H1 (cell line): ENCODE measurements around the gene ARHGEF38. TPM values are rescaled to one million over a fixed set of nuclear protein-coding genes. Genes with fewer than 3 reads are reported as not detected.
"Not testable (repeated sequence)": the region's sequence is repeated elsewhere in the genome, so short reads cannot be mapped to it uniquely, and the experiment has no call there.

ENCODE experiments used
- CTCF ChIA-PET: fragments of 300-600 bp; sonication (Branson Sonifier 250); formaldehyde crosslinking; loops from one replicate; lab custom pipeline; 2021; ENCODE audit not compliant: partially characterized antibody; lab: Charles Lee
- POLR2A ChIA-PET: fragments of 300-600 bp; sonication (Branson Sonifier 250); formaldehyde crosslinking; loops from one replicate; lab custom pipeline; 2021; ENCODE audit warnings: inconsistent platforms; ENCODE audit not compliant: partially characterized antibody; lab: Charles Lee
- DNase-seq, 2 experiments: peaks; one replicate each; pipeline versions ENCODE4 v3.0.0 to v3.0.0-alpha.2; 2010 to 2022; ENCODE audit warnings: low spot score in 2 of 2, low read depth in 1 of 2, mixed read lengths in 1 of 2
- FAIRE-seq: peaks from 2 replicates; lab custom pipeline; 2011; peaks lifted over from hg19 to GRCh38; lab: Jason Lieb, UNC
- H2AFZ ChIP-seq: 2 replicates; pipeline ENCODE4 v1.8.1; 2012; ENCODE audit warnings: low read length, inconsistent platforms
- H2AK5ac ChIP-seq: 2 replicates; pipeline ENCODE4 v1.6.1; 2013; ENCODE audit warnings: low read depth, low read length
- H2BK120ac ChIP-seq: replicated peaks from 2 replicates; pipeline ENCODE3; 2013; ENCODE audit warnings: low read depth, low read length, inconsistent platforms
- H2BK12ac ChIP-seq: 2 replicates; pipeline ENCODE4 v1.6.1; 2013; ENCODE audit warnings: low read depth, low read length
- H2BK15ac ChIP-seq: 2 replicates; pipeline ENCODE4 v1.6.1; 2013; ENCODE audit warnings: low read length
- H2BK20ac ChIP-seq: 2 replicates; pipeline ENCODE4 v1.6.1; 2013; ENCODE audit warnings: low read length
- H2BK5ac ChIP-seq: 2 replicates; pipeline ENCODE4 v1.6.1; 2013; ENCODE audit warnings: low read depth, low read length
- H3K14ac ChIP-seq: 2 replicates; pipeline ENCODE4 v1.6.1; 2013; ENCODE audit warnings: inconsistent platforms; ENCODE audit not compliant: insufficient read length
- H3K18ac ChIP-seq: 2 replicates; pipeline ENCODE4 v1.6.1; 2013; ENCODE audit warnings: low read length; ENCODE audit errors: extremely low read depth
- H3K23ac ChIP-seq: 2 replicates; pipeline ENCODE4 v1.6.1; 2013; ENCODE audit warnings: inconsistent platforms; ENCODE audit not compliant: insufficient read length
- H3K23me2 ChIP-seq: 2 replicates; pipeline ENCODE4 v1.6.1; 2013; ENCODE audit warnings: low read depth, low read length
- H3K27ac ChIP-seq: 2 replicates; pipeline ENCODE4 v1.6.1; 2011; ENCODE audit warnings: low read depth, low read length, inconsistent platforms
- H3K27me3 ChIP-seq, 4 experiments: replicated peaks in 1 of 4; 1 replicate in 1 of 4; 2 replicates in 3 of 4; pipeline versions ENCODE4 v1.6.1 to v1.8.1; 2011 to 2013; ENCODE audit warnings: low read length in 3 of 4, mild to moderate bottlenecking in 3 of 4, inconsistent platforms in 2 of 4, mixed read lengths in 2 of 4, moderate library complexity in 1 of 4; ENCODE audit not compliant: control insufficient read depth in 3 of 4, insufficient read depth in 3 of 4; ENCODE audit errors: extremely low read depth in 1 of 4
- H3K36me3 ChIP-seq, 4 experiments: 2 replicates each; pipeline versions ENCODE4 v1.6.1 to v1.8.1; 2011 to 2013; ENCODE audit warnings: mild to moderate bottlenecking in 4 of 4, low read length in 3 of 4, moderate library complexity in 2 of 4, control low read depth in 1 of 4, inconsistent platforms in 1 of 4; ENCODE audit not compliant: insufficient read depth in 4 of 4, control insufficient read depth in 2 of 4
- H3K4ac ChIP-seq: replicated peaks from 2 replicates; pipeline ENCODE3; 2013; ENCODE audit warnings: low read length, low read depth, mixed read lengths, inconsistent platforms; ENCODE audit not compliant: insufficient read length
- H3K4me1 ChIP-seq, 4 experiments: replicated peaks in 1 of 4; 1 replicate in 1 of 4; 2 replicates in 3 of 4; pipeline versions ENCODE4 v1.6.1 to v1.8.1; 2011 to 2013; ENCODE audit warnings: low read length in 3 of 4, inconsistent platforms in 2 of 4, mixed read lengths in 1 of 4; ENCODE audit not compliant: insufficient read depth in 4 of 4, control insufficient read depth in 3 of 4
- H3K4me2 ChIP-seq, 2 experiments: 2 replicates each; pipeline versions ENCODE4 v1.6.1 to v1.8.1; 2011 to 2013; ENCODE audit warnings: low read depth in 2 of 2, low read length in 2 of 2, control low read depth in 1 of 2, inconsistent platforms in 1 of 2, mild to moderate bottlenecking in 1 of 2; ENCODE audit not compliant: insufficient read depth in 1 of 2
- H3K4me3 ChIP-seq, 4 experiments: fragments of 200-600, 300-600 bp in 1 of 4; sonication (generic), shearing (Covaris generic), sonication (Bioruptor Twin) in 1 of 4; 2 replicates each; pipeline versions ENCODE4 v1.5.1 to v1.8.1; 2011 to 2016; ENCODE audit warnings: low read length in 4 of 4, low read depth in 3 of 4, control low read depth in 2 of 4, inconsistent platforms in 2 of 4, mild to moderate bottlenecking in 2 of 4, mixed read lengths in 1 of 4, moderate library complexity in 1 of 4; ENCODE audit not compliant: insufficient read depth in 2 of 4; ENCODE audit errors: extremely low read depth in 1 of 4
- H3K56ac ChIP-seq: replicated peaks from 2 replicates; pipeline ENCODE3; 2013; ENCODE audit warnings: low read depth, mild to moderate bottlenecking, mixed read lengths, low read length, inconsistent platforms; ENCODE audit not compliant: insufficient read length
- H3K79me1 ChIP-seq: 2 replicates; pipeline ENCODE4 v1.6.1; 2013; ENCODE audit warnings: low read depth, low read length, control low read depth
- H3K79me2 ChIP-seq, 2 experiments: 2 replicates each; pipeline versions ENCODE4 v1.6.1 to v1.8.1; 2012 to 2013; ENCODE audit warnings: low read length in 2 of 2, mild to moderate bottlenecking in 2 of 2, inconsistent platforms in 1 of 2; ENCODE audit not compliant: insufficient read depth in 2 of 2, control insufficient read depth in 1 of 2
- H3K9ac ChIP-seq, 4 experiments: replicated peaks in 1 of 4; 1 replicate in 1 of 4; 2 replicates in 3 of 4; pipeline versions ENCODE4 v1.6.1 to v1.8.1; 2011 to 2013; ENCODE audit warnings: low read depth in 3 of 4, low read length in 3 of 4, control low read depth in 2 of 4, mild to moderate bottlenecking in 2 of 4, moderate library complexity in 2 of 4, inconsistent platforms in 1 of 4; ENCODE audit errors: extremely low read depth in 1 of 4
- H3K9me3 ChIP-seq, 2 experiments: 2 replicates each; pipeline versions ENCODE4 v1.6.1 to v1.8.1; 2012 to 2013; ENCODE audit warnings: mild to moderate bottlenecking in 2 of 2, moderate library complexity in 2 of 2, control low read depth in 1 of 2, inconsistent platforms in 1 of 2, low read depth in 1 of 2, low read length in 1 of 2, mixed read lengths in 1 of 2; ENCODE audit not compliant: insufficient read depth in 2 of 2
- H4K20me1 ChIP-seq, 2 experiments: replicated peaks in 1 of 2; 2 replicates each; pipeline versions ENCODE3 to v1.8.1; 2011 to 2013; ENCODE audit warnings: inconsistent platforms in 2 of 2, low read length in 2 of 2, mild to moderate bottlenecking in 1 of 2; ENCODE audit not compliant: insufficient read depth in 2 of 2, control insufficient read depth in 1 of 2
- H4K5ac ChIP-seq: 2 replicates; pipeline ENCODE4 v1.6.1; 2013; ENCODE audit warnings: low read length, low read depth, mixed read lengths, inconsistent platforms; ENCODE audit not compliant: insufficient read length
- H4K8ac ChIP-seq: 2 replicates; pipeline ENCODE4 v1.8.0; 2013; ENCODE audit warnings: mild to moderate bottlenecking, moderate library complexity, low read length, inconsistent platforms; ENCODE audit not compliant: insufficient read depth; ENCODE audit errors: extremely low read depth
- H4K91ac ChIP-seq: replicated peaks from 2 replicates; pipeline ENCODE3; 2013; ENCODE audit warnings: low read length, mixed read lengths, inconsistent platforms; ENCODE audit not compliant: insufficient read length
- WGBS, 2 experiments: shearing (Covaris generic) in 1 of 2; methylation state at CpG; one replicate each; pipeline versions ENCODE4 v1.1.6 to v1.1.7; 2013 to 2015; ENCODE audit warnings: low lambda C conversion rate in 2 of 2, mixed read lengths in 2 of 2, inconsistent platforms in 1 of 2, low coverage in 1 of 2, missing lambda C conversion rate in 1 of 2; ENCODE audit not compliant: insufficient replicate concordance in 2 of 2, insufficient coverage in 1 of 2, insufficient read length in 1 of 2; ENCODE audit errors: extremely low coverage in 1 of 2, missing lambda C conversion rate in 1 of 2; 5-methylcytosine and 5-hydroxymethylcytosine counted together
- polyA plus RNA-seq, 7 experiments: library from polyadenylated mRNA; depleted of rRNA in 3 of 7; stranded (reverse) in 5 of 7; unstranded in 2 of 7; fragments of >200 nt in 5 of 7; fragments of 200-250 nt in 2 of 7; gene quantifications; 1 replicate in 5 of 7; 2 replicates in 1 of 7; 4 replicates in 1 of 7; pipeline versions ENCODE4 v1.2.1 to v1.2.3, GENCODE V29; 2011 to 2013; ENCODE audit warnings: missing spikeins in 2 of 7, mixed read lengths in 2 of 7
- total RNA-seq: library from RNA; stranded (reverse); fragmentation: NEBNext Ultra II Directional; extraction: Animal tissue kit (Norgen Biotek cat#: 25700); gene quantifications from 2 replicates; pipeline ENCODE4 v1.2.1, GENCODE V29; 2021

ARHGEF38 gene
- total and polyA plus RNA-seq, 2 of the 8 experiments (the other 6 are each of a cell fraction or from before 2014, with no cell fraction given), result not detected

GRCh38 chr4:105609819-105610218 lies 57.4 kb downstream of the ARHGEF38 start:
- FAIRE-seq, H3K4me2 ChIP-seq, H3K4me3 ChIP-seq, H3K23me2 ChIP-seq, H4K20me1 ChIP-seq, H3K27ac ChIP-seq, H2AFZ ChIP-seq, H3K23ac ChIP-seq, H2AK5ac ChIP-seq, H2BK5ac ChIP-seq, H3K79me1 ChIP-seq, CTCF ChIA-PET, H3K36me3 ChIP-seq, H3K4me1 ChIP-seq, H4K8ac ChIP-seq, DNase-seq, H3K79me2 ChIP-seq, H4K5ac ChIP-seq, H2BK120ac ChIP-seq, H3K27me3 ChIP-seq, H2BK20ac ChIP-seq, H3K14ac ChIP-seq, H3K56ac ChIP-seq, H4K91ac ChIP-seq, H3K4ac ChIP-seq, H2BK15ac ChIP-seq, H2BK12ac ChIP-seq, H3K18ac ChIP-seq, H3K9ac ChIP-seq, H3K9me3 ChIP-seq: not testable (repeated sequence)
- POLR2A ChIA-PET, result interaction anchor here (0.6 kb wide), 1 partner anchor 150 kb away, joined by 3 read pairs; no protein-coding TSS in a partner anchor
- whole genome bisulfite sequencing, 2 experiments, result 91% methylated on average over 5 of the region's 5 CpGs; no CpG with 5 or more reads in 1 of the 2 experiments
